Left lobe of liver (tissue), 2 donors: Measurements from ENCODE around the gene MACROD2. TPM values are rescaled to one million over a fixed set of nuclear protein-coding genes. Genes with fewer than 3 reads are reported as not detected.

ENCODE experiments used
- ATAC-seq: fragments of 200-7000 bp; cut with Tn5 transposase; one replicate; pipeline ENCODE4 v1.9.1; 2020; ENCODE audit warnings: mild to moderate bottlenecking, moderate library complexity
- DNase-seq: peaks from one replicate; pipeline ENCODE4 v3.0.0-alpha.2; 2020; ENCODE audit warnings: low spot score
- total RNA-seq: library from RNA; stranded (reverse); gene quantifications from one replicate; pipeline ENCODE4 v1.2.1, GENCODE V29; 2021
- donor health status: DM: no; HTN: no; CAD: no; lungs with moderate emphysema.
- donor health status: DM: no; HTN: yes; CAD: no.

MACROD2 gene
- total RNA-seq, 1 donor from 2014 or later = 3.7 TPM

DNA sequence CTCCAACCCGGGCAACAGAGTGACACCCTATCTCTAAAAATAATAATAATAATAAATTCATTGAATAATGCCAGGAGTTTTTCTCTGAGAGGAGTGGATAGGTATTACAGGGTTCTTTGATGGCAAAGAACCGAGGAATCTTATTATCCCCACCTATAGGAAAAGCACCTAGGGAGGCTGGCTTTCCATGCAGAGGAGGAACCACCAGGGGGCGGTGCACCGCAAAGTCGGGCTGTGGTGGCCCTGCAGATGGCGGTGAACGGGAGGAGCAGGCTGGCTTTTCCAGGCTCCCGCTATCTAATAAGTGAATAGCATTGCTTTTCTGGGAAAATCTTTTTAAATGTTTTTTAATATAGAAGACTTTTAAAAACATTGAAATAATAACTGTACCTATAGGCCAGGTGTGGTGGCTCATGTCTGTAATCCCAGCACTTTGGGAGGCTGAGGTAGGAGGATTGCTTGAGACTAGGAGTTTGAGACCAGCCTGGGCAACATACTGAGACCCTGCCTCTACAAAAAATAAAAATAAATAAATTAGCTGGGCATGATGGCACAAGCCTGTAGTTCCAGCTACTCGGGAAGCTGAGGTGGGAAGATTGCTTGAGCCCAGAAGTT, 1713.8 kb downstream of the MACROD2 start:
- ATAC-seq = peak; percentile 97

DNA sequence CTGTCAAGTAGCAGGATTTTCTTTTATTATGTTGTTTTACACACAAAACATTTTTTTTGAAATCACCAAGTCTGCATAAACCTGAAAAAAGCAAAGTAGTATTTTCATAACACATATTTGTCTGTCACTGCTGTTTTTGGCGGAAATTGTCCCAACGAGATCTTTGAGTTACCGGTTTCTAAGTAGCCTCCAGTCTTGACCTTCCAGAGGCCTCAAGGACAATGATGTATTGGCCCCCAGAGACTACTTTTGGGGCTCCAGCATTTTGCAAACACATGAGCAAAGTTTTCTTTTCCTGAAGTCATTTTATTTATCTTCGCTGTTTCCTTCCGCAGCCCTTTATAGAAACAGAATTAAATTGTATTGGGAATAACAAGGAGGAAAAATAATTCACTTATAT, 1715.3 kb downstream of the MACROD2 start:
- DNase-seq = no peak
- no peak for ATAC-seq

More for the DNA sequence above, 1713.8 kb downstream of the MACROD2 start:
- DNase-seq = peak; percentile 68

DNA sequence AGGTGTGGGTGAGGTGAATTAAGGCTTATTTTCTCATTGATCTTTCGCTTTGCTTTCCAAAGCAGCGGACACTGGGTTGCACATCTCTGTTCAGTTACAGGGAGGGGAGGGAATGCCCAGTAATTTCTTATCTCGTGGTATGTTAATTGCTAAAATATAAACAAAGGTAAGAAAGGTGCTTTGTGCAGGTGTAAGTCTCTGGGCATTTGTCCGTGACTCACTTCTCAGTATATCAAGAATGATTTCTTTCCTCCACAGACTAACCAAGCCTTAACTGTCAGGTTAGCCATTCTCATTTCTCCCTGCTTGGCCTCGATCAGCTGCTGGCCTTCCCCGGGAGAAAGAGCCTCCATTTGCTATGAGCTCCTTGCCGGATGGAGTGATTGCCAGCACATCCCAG, 1715.9 kb downstream of the MACROD2 start:
- DNase-seq = no peak
- ATAC-seq = no peak

DNA sequence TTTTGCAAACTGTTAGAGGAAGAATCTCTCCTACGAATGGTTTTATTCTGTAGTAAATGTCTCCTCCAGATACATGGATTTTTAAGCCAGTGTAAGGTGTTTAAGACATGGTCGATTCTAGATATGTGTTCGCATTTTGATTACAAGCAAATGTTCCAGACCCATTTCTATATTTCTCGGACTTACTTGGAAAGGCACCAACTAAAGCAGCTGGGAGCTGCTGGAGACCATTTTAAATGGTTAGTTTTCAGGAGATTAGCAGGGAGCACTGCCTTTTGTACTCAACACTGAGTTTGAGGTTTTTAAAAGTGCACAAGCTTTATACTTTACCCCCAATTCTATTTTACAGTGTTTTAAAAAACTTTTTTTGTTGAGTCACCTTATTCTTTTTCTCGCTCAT, 1720.9 kb downstream of the MACROD2 start:
- DNase-seq = no peak
- ATAC-seq = no peak

DNA sequence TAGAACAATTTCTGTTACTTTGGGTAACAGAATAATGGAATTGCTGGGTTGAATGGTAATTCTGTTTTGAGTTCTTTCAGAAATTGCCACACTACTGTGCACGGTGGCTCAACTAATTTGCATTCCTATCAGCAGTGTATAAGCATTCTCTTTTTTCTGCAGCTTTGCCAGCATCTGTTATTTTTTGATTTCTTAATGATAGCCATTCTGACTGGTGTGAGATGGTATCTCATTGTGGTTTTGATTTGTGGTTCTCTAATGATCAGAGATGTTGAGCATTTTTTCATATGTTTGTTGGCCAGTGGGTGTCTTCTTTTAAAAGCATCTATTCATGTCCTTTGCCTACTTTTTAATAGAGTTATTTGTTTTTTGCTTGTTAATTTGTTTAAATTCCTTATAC, 1731.1 kb downstream of the MACROD2 start:
- no peak for DNase-seq

DNA sequence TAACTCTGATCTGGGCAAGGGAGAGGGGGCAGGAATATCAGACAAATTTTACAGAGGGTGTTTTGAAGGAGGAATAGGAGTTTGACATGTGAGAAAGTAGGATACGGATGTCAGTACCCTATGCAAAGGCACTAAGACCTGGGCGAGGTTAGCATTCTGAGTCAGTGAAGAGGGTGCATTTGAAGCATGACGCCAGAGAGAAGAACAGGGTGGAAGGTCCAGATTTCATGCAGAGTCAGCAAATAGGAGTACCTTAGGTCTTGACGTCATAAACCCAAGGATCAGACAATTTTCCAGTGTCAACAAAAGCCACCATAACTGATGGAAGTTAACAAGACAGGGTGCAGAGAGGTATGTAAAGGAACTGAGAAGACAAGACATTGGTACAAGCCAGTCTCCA, 1738.7 kb downstream of the MACROD2 start:
- DNase-seq = no peak
- ATAC-seq = no peak

More for the DNA sequence above, 1731.1 kb downstream of the MACROD2 start:
- no peak for ATAC-seq

DNA sequence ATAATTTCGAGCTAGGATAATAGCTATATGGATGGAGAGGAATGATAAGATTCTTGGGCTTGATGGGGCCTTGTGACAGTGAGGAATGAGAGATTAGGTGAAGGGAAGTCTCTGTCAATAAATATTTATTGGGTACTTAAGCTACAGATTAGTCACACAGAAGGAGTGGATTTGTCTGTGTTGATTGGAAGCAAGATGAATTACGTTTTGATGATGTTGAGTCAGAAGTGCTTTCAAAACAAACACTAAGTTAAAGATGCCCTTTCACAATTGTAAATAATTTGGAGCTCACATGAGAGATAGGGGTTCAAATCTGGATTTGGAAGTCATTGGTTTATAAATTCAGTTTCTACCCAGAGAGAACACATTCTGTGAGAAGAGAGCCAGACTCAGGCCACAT, 1743.7 kb downstream of the MACROD2 start:
- DNase-seq = no peak
- ATAC-seq = no peak

DNA sequence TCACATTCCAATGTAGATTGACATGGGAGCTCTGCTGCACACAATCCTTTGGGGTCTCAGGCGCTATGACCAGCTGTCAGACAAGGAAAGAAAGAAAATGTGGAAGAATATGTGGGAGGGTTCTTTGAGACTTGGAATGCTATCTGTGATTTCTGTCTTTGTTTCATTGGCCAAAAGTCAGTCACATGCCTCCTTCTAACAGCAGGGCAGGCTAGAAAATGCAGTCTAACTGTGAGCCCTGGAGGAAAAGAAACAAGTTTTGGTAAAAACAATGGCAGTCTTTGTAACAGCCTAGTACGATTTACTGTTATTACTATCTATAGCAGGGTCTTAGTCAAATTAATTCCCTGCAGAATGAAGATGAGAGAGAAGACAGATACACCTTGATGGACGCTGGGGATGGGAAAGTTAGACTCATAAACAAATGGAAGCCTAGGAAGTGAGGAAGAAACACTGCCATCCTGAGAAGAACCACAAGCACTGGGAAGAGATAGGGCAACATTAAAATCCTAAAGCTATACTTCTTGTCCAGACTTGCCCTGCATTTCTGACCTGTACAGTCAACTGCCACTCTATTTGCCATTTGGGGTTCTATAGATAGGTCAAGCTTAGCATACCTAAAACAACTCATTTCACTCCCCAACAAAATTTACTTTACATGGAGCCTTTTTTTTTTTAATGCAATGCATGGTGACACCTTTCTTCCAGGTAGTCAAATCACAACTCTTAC, 1744.9 kb downstream of the MACROD2 start:
- no peak for DNase-seq
- no peak for ATAC-seq

DNA sequence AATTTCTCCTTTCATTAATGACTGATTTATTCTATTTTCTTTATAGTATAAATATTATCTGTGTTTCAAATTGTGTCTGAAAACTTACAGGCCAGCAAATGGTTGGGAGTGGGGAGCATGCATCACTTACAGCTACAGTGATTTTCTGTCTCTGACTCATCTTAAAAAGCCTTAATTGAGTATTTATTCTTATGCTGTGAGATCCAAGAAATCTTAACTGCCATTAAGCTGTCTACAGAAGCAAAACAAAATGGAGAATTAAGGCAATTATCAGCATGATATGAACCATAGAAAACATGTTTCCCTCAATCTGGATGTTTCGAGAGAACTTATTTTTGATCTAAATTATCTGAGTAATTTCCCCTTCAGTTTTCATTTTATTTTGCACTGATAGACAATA, 1746.8 kb downstream of the MACROD2 start:
- no peak for DNase-seq
- ATAC-seq = no peak

DNA sequence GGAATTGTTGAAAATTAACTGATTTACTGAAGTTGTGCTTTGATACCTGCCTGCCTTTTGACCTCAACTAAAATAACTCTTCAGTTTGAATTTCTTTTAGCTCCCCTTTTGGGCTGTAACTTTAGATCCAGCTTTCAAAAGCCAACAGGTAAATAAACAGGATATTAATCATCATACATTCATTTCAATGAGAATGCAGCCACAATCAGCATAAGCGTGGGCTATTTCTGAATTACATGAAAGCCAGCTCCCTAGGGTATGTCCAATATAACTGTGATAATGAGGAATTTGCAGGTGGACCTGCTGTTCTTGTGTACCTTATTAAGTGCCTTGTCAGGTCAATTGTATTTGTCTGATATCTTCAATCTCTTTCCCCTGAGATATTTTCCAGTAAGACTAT, 1747.3 kb downstream of the MACROD2 start:
- ATAC-seq (no peak), DNase-seq (no peak)

DNA sequence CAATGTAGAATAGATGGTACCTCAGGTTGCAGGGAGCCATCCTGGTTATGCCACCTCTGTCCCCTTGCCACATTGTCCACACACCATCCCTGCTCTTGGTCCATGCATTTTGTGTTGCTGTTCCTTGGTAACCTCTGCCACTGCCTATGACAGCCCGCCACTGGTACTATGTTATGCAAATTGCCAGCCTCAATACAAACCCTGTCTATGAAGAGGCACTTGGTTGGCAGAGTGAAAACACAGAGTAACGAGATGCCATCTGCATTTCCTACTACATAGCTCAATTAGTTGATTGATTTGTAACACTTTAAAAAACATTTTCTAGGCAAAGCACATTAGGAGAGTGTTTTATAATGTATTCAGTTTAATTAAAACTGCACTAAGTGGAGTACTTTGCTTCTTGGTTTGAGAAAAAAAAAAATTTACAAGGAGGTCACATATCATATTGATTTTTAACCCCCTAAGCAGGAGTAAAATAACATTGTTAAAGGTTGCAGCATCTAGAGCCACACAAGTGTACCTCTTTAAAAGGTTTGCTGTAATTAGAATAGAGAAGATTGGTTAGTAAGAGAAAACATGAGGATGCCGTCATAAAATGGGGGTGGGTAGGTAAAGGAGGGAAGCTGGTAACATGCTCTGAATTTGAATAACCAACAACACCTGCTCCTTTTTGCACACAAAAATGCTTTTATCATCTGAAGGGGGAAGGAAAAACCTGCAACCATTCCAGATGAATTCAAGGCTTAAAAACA, 1760.9 kb downstream of the MACROD2 start:
- DNase-seq (no peak), ATAC-seq (no peak)

DNA sequence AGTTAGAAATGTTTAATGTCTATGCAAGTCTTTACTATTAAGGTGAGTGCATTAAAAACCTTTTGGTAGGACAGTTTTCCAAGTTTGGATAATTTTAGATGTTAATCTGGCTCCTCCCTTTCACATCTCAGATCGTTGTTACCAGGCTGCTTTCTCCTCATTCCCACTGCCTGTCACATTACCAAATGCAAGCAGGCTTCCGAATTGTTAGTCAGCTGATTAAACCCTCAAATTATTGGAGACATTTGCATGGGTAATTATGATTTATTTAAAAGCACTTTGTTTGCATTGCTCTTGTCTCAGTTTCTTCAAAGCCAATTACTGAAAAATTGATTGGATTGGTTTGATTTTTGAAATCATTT, 1761.4 kb downstream of the MACROD2 start:
- ATAC-seq = no peak
- DNase-seq = no peak

DNA sequence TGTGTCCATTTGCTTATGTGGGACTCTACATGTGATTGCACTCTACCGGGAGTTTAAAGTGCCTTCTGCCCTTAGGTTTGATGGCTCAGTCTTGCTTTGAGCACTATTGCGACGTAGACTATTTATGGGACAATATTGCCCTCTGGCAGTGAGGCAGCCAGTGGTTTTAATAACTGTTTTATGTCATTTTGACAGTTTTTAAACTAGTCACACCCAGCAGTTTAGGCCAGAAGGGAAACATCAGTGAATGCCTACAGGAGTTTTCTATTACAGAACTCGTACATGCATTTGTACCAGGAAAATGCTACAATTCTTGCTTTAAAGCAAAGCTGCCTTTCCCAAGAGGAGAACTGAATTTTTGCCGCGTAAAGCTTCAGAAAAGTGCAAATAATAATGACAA, 1764.3 kb downstream of the MACROD2 start:
- ATAC-seq (no peak), DNase-seq (no peak)

DNA sequence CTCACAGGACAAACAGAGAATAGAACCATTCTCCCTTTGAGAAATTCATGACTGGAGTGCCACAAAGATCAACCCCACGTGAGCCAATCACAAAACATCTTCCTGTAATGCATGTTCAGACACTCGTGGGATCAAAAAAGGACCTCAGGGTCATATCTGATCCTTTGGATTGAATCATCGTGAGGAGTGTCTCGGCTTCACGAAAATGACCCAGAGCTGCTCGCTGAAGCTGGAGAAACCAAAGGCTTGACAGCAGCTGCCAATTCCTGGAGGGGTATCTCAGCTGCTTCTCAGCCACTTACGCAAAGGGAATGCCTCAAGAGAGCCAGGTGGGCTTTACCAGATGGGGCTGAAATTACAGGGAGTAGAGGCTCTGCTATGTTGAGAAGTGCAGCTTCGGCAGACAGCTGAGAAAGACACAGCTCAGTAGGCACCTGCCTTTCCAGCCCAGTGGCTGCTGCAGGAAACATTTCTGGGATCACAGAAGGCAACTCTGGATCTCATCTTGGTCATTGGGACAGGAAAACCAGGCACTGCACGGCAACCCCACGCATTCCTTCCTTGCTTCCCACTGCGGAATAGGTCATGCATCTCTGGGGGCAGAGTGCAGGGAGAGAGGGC, 1764.8 kb downstream of the MACROD2 start:
- DNase-seq (no peak), ATAC-seq (no peak)

DNA sequence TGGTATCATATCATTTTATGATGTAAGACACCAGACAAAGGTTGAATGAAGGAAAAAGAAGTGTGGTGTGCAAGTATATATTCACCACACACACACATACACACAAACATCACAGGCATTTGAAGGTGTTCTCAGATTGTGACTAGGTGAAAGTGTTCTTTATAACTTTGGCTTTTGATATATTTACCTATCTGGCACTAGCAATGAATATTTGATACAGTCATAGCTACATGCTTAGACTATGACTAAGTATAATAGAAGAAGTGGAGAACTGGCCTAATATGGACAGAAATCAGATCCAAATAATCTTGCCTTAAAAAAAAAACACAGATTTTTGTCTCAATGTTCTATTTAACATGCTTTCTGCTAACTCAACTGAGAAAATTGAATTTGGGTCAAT, 1768.0 kb downstream of the MACROD2 start:
- no peak for ATAC-seq

DNA sequence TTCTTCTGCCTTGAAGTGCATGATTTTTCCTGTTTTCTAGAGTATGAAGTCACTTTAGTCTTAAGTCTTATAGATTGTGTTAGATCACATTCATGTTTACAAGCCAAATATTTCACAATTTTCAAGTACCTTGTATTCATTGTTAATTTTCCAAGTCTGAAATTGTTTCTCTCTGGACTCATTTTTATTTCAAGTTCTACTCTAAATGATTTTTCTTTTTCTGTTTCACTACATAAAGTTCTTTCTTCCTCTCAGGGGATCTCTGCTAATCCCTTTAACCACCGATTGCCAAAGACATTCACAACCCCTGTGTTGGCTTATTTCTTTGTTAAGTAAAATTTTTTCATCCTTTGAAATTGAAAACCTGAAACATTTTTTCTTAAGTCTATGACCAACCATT, 1772.3 kb downstream of the MACROD2 start:
- DNase-seq (no peak), ATAC-seq (no peak)

More for the DNA sequence above, 1768.0 kb downstream of the MACROD2 start:
- no peak for DNase-seq

DNA sequence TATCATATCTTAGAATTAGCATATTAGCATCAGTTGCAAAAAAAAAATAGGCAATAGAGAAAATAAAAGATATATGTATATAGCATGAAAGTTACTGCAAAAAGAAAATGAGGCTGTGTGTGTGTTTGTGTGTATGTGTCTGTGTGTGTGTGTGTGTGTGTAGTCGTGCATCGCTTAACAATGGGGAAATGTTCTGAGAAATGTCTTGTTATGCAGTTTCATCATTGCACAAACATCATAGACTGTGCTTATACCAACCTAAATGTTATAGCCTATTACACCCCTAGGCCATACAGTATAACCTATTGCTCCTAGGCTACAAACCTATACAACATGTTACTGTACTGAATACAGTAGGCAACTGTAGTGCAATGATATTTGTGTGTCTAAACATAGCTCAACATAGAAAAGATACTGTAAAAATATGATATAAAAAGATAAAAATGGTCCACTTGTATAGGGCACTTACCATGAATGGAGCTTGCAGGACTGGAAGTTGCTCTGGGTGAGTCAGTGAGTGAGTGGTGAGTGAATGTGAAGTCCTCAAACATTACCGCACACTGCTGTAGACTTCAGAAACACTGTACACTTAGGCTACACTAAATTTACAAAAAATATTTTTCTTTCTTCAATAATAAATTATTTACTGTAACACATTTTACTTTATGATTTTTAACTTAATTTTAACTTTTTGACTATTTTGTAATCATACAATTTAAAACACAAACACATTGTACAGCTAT, 1772.9 kb downstream of the MACROD2 start:
- DNase-seq (no peak), ATAC-seq (no peak)

DNA sequence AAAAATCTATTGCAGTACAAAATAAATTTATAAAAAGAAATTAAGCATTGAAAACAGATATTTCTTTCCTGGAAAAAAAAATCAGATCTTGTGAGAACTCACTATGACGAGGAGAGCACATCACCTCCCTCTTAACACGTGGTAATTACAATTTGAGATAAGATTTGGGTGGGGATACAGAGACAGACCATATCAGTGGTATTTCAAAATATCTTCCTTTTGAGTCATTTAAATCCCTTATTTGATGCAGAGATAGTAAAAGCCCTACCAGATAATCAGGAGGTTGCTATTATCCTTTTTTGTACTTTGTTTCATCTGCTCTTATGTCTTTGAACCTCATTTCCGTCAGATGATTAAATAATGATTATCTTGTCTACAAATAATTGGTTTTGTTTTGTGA, 1777.5 kb downstream of the MACROD2 start:
- DNase-seq = no peak

DNA sequence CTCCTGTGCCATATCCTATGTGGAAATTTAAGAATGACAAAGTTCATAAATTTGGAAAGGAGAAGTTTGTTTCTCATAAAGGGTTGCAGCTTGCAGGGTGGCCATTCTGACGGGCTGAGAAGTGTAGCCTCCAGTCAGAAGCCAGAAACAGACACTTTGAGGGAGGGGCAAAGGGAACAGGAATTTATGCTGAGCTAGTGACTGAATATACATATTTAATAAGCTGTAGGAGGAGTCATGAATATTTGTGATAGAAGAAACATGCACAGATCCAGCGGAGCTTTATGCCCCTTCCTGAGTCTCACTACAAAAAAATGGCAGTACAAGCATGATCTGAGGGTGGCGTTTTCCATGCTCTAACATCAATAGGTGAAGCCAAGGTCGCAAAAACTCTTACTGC, 1779.6 kb downstream of the MACROD2 start:
- DNase-seq (no peak), ATAC-seq (no peak)

More for the DNA sequence above, 1777.5 kb downstream of the MACROD2 start:
- no peak for ATAC-seq

DNA sequence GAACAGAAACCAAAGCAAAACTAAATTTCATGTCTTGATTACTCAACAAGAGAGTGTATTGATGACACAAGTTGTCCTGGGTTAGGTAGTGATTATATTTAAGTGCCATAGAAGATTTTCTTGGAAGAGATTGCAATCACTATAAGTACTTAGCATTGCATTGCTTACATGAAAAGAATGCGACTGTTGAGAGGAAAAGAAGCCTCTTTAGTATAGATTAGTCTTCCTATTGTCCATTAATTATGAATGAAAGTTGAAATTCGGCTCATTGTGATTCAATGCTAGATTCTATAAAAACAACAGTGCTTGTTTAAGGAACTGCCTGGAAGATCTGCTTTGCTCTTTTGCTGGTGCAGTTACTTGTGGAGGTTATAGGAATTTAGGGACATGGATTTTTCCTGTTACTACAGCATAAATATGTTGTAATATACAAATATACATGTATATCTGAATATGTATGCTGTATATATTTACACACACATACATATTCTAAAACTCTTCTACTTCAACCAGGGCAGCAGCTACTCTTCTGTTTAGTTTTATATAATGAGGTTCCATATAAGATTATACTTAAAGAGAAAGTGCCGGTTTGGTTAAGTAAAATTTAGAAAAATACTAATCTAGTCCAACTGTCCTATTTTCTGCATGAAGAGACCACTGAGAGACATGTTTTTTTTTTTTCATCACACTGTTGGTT, 1781.6 kb downstream of the MACROD2 start:
- ATAC-seq (no peak), DNase-seq (no peak)
